Nephron progenitor cell (in vitro differentiated cells): ENCODE results near the gene IGF1R.

ENCODE experiments used
- DNase-seq: peaks from one replicate; pipeline ENCODE4 v3.0.0; 2021
- H3K27ac Mint-ChIP-seq: 2 replicates; pipeline ENCODE4 v1.8.0; 2021; ENCODE audit warnings: mild to moderate bottlenecking, moderate library complexity, mixed read lengths
- H3K27me3 Mint-ChIP-seq: 2 replicates; pipeline ENCODE4 v1.8.0; 2021; ENCODE audit warnings: mild to moderate bottlenecking, low read depth, mixed read lengths; ENCODE audit not compliant: poor library complexity
- H3K36me3 Mint-ChIP-seq: 2 replicates; pipeline ENCODE4 v1.8.0; 2021; ENCODE audit warnings: low read depth, mixed read lengths
- H3K4me1 Mint-ChIP-seq: 2 replicates; pipeline ENCODE4 v1.8.0; 2021; ENCODE audit warnings: mixed read lengths
- H3K4me3 Mint-ChIP-seq: 2 replicates; pipeline ENCODE4 v1.8.0; 2021; ENCODE audit warnings: mild to moderate bottlenecking, moderate library complexity, mixed read lengths
- H3K9me3 Mint-ChIP-seq: 2 replicates; pipeline ENCODE4 v1.8.0; 2021; ENCODE audit warnings: mild to moderate bottlenecking, moderate library complexity, mixed read lengths
- CTCF ChIP-seq: fragments of 200-600 bp; sonication (generic); IDR thresholded peaks from 2 replicates; pipeline ENCODE4 v1.5.0; 2021; ENCODE audit warnings: antibody characterized with exemption

IGF1R gene

GRCh38 chr15:98719137-98719740 lies 70.9 kb downstream of the IGF1R start:
- Mint-ChIP-seq H3K36me3 (peaks cover 20% of the 10 kb centered on the region), H3K4me3 (no peak overlapping the region), H3K27ac (peak overlapping the region; percentile 87), H3K27me3 (no peaks in the 10 kb centered on the region), H3K4me1 (peaks cover 85% of the 10 kb centered on the region), H3K9me3 (peaks cover 6% of the 10 kb centered on the region)
- TF ChIP-seq CTCF: no peak
- DNase-seq: no peak

GRCh38 chr15:98720031-98720430 lies 71.7 kb downstream of the IGF1R start:
- TF ChIP-seq CTCF: no peak
- Mint-ChIP-seq H3K36me3 (peaks cover 20% of the 10 kb centered on the region), H3K4me1 (peaks cover 77% of the 10 kb centered on the region), H3K9me3 (peaks cover 6% of the 10 kb centered on the region), H3K27ac (no peak overlapping the region), H3K4me3 (no peak overlapping the region), H3K27me3 (no peaks in the 10 kb centered on the region)
- DNase-seq: no peak

GRCh38 chr15:98720577-98721565 lies 72.5 kb downstream of the IGF1R start:
- H3K4me1 Mint-ChIP-seq: peaks cover 71% of the 10 kb centered on the region
- H3K27ac Mint-ChIP-seq: no peak overlapping the region
- H3K36me3 Mint-ChIP-seq: peaks cover 27% of the 10 kb centered on the region
- H3K27me3 Mint-ChIP-seq: no peaks in the 10 kb centered on the region
- DNase-seq: no peak
- H3K9me3 Mint-ChIP-seq: peaks cover 6% of the 10 kb centered on the region
- no peak for TF ChIP-seq CTCF
- H3K4me3 Mint-ChIP-seq: no peak overlapping the region

- Mint-ChIP-seq H3K4me3 (no peak overlapping the region), H3K27ac (peak overlapping the region; percentile 26), H3K4me1 (peaks cover 70% of the 10 kb centered on the region), H3K36me3 (peaks cover 32% of the 10 kb centered on the region), H3K9me3 (peaks cover 6% of the 10 kb centered on the region), H3K27me3 (no peaks in the 10 kb centered on the region)
- DNase-seq: no peak
- no peak for TF ChIP-seq CTCF
These were observed 73.9 kb downstream of the IGF1R start for GRCh38 chr15:98722209-98722608.

- peaks cover 6% of the 10 kb centered on the region for H3K9me3 Mint-ChIP-seq
- peaks cover 32% of the 10 kb centered on the region for H3K36me3 Mint-ChIP-seq
- peaks cover 74% of the 10 kb centered on the region for H3K4me1 Mint-ChIP-seq
- DNase-seq: no peak
- peak overlapping the region; percentile 26 for H3K27ac Mint-ChIP-seq
- TF ChIP-seq CTCF: no peak
- H3K27me3 Mint-ChIP-seq: no peaks in the 10 kb centered on the region
- no peak overlapping the region for H3K4me3 Mint-ChIP-seq
These were observed 74.3 kb downstream of the IGF1R start for GRCh38 chr15:98722645-98723044.
